HepG2 (cell line): ENCODE measurements around the gene CYB561. TPM values are rescaled to one million over a fixed set of nuclear protein-coding genes. Genes with fewer than 3 reads are reported as not detected.

Experiments used
- ATAC-seq: fragments of 200-7000 bp; cut with Tn5 transposase; 3 replicates; pipeline ENCODE4 v1.9.1; 2020; ENCODE audit warnings: mild to moderate bottlenecking, moderate library complexity
- BruUV-seq: library from RNA; stranded (reverse); fragments of 400-500 nt; replicated peaks from 2 replicates; lab custom pipeline; 2021; lab: Mats Ljungman, UMichigan
- CTCF ChIA-PET: fragments of 300-600 bp; formaldehyde crosslinking; extraction: SDS; loops from one replicate; lab custom pipeline; 2021; ENCODE audit warnings: low total read pairs, inconsistent platforms, low intra/inter-chr PET ratio; lab: Yijun Ruan, JAX
- POLR2A ChIA-PET: fragments of 350-600 bp; sonication (Branson Sonifier 250); formaldehyde crosslinking; loops from one replicate; lab custom pipeline; 2020; ENCODE audit warnings: antibody characterized with exemption, inconsistent platforms; lab: Yijun Ruan, JAX
- DNase-seq: peaks from one replicate; pipeline ENCODE4 v3.0.0-alpha.2; 2015; ENCODE audit warnings: low spot score
- FAIRE-seq: peaks from 3 replicates; lab custom pipeline; 2011; peaks lifted over from hg19 to GRCh38; lab: Jason Lieb, UNC
- H2AFZ ChIP-seq: one replicate; pipeline ENCODE4 v1.6.1; 2011; ENCODE audit warnings: low read length, inconsistent platforms
- H3K27ac ChIP-seq: fragments of 300-600 bp; 3 replicates; pipeline ENCODE4 v1.8.0; 2011; ENCODE audit warnings: mixed run types, mild to moderate bottlenecking, mixed read lengths, low read length, inconsistent platforms; ENCODE audit not compliant: insufficient read depth; ENCODE audit errors: extremely low read length
- H3K27me3 ChIP-seq, 2 experiments: fragments of 200-600 bp in 1 of 2; 2 replicates in 1 of 2; 3 replicates in 1 of 2; pipeline versions ENCODE4 v1.6.0 to v1.8.0; 2011; ENCODE audit warnings: low read length in 2 of 2, mild to moderate bottlenecking in 2 of 2, moderate library complexity in 2 of 2, inconsistent platforms in 1 of 2; ENCODE audit not compliant: insufficient read depth in 2 of 2, control insufficient read depth in 1 of 2
- H3K36me3 ChIP-seq, 2 experiments: fragments of 200-600 bp in 1 of 2; replicated peaks in 1 of 2; 2 replicates in 1 of 2; 3 replicates in 1 of 2; pipeline versions ENCODE4 v1.5.1 to v1.8.0; 2011; ENCODE audit warnings: low read length in 2 of 2, inconsistent platforms in 1 of 2; ENCODE audit not compliant: insufficient read depth in 2 of 2, control insufficient read depth in 1 of 2
- H3K4me1 ChIP-seq: 2 replicates; pipeline ENCODE4 v1.5.1; 2012; ENCODE audit warnings: low read length, inconsistent platforms; ENCODE audit not compliant: insufficient read depth
- H3K4me2 ChIP-seq: 2 replicates; pipeline ENCODE4 v1.6.0; 2011; ENCODE audit warnings: low read depth, low read length, inconsistent platforms
- H3K4me3 ChIP-seq, 3 experiments: fragments of 200-600 bp in 1 of 3; sonication (generic), shearing (Covaris generic) in 1 of 3; replicated peaks in 1 of 3; 2 replicates each; pipeline ENCODE4 v1.5.1; 2011 to 2016; ENCODE audit warnings: low read length in 3 of 3, inconsistent platforms in 2 of 3, low read depth in 2 of 3, mild to moderate bottlenecking in 2 of 3, control low read depth in 1 of 3, mixed read lengths in 1 of 3; ENCODE audit not compliant: insufficient read depth in 1 of 3
- H3K79me2 ChIP-seq: one replicate; pipeline ENCODE4 v1.6.1; 2011; ENCODE audit warnings: low read length, inconsistent platforms; ENCODE audit not compliant: insufficient read depth
- H3K9ac ChIP-seq: 2 replicates; pipeline ENCODE4 v1.6.0; 2011; ENCODE audit warnings: mild to moderate bottlenecking, low read depth, low read length, inconsistent platforms; ENCODE audit not compliant: insufficient read depth
- H3K9me3 ChIP-seq: 2 replicates; pipeline ENCODE4 v1.5.1; 2012; ENCODE audit warnings: mild to moderate bottlenecking, low read length
- H4K20me1 ChIP-seq: 2 replicates; pipeline ENCODE4 v1.6.0; 2011; ENCODE audit warnings: inconsistent platforms, mild to moderate bottlenecking, low read length, moderate library complexity; ENCODE audit not compliant: insufficient read depth
- AKAP8 ChIP-seq: sonication (generic); formaldehyde crosslinking; IDR thresholded peaks from 2 replicates; pipeline ENCODE4 v1.5.1; 2020; ENCODE audit warnings: mild to moderate bottlenecking, missing genetic modification reagents
- BRCA1 ChIP-seq: sonication (generic); formaldehyde crosslinking; IDR thresholded peaks from 2 replicates; pipeline ENCODE4 v1.4.0; 2020; ENCODE audit warnings: missing genetic modification reagents
- GTF3A ChIP-seq: sonication (generic); formaldehyde crosslinking; conservative IDR thresholded peaks from 2 replicates; pipeline ENCODE4 v1.4.0; 2020; ENCODE audit warnings: mild to moderate bottlenecking, missing genetic modification reagents
- NR2F2 ChIP-seq: IDR thresholded peaks from 2 replicates; pipeline ENCODE4 v1.6.1; 2012; ENCODE audit warnings: low read depth, inconsistent platforms, borderline replicate concordance
- ZBTB26 ChIP-seq: IDR thresholded peaks from 2 replicates; pipeline ENCODE4 v1.6.1; 2016; ENCODE audit warnings: missing compliant biosample characterization, missing genetic modification reagents, borderline replicate concordance
- ZNF496 ChIP-seq: sonication (generic); formaldehyde crosslinking; IDR thresholded peaks from 2 replicates; pipeline ENCODE4 v1.8.1; 2023; ENCODE audit warnings: mild to moderate bottlenecking, moderate library complexity, missing genetic modification reagents; ENCODE audit not compliant: insufficient replicate concordance
- ZNF674 ChIP-seq: sonication (generic); formaldehyde crosslinking; IDR thresholded peaks from 2 replicates; pipeline ENCODE4 v1.5.0; 2020; ENCODE audit warnings: low read depth, mild to moderate bottlenecking, missing genetic modification reagents
- ZNF710 ChIP-seq: sonication (generic); formaldehyde crosslinking; IDR thresholded peaks from 2 replicates; pipeline ENCODE4 v1.5.0; 2020; ENCODE audit warnings: mild to moderate bottlenecking, missing genetic modification reagents, borderline replicate concordance
- ZNF816 ChIP-seq: sonication (generic); formaldehyde crosslinking; IDR thresholded peaks from 2 replicates; pipeline ENCODE4 v1.8.0; 2022; ENCODE audit warnings: missing genetic modification reagents, mild to moderate bottlenecking, borderline replicate concordance
- WGBS: methylation state at CpG from one replicate; pipeline ENCODE4 v1.1.6; 2017; ENCODE audit warnings: low lambda C conversion rate; 5-methylcytosine and 5-hydroxymethylcytosine counted together
- in situ Hi-C: cut with HindIII; loops from 2 replicates; pipeline ENCODE4 v1.10.0; 2017; ENCODE audit warnings: low pct_unique_long_range_greater_than_20kb; ENCODE audit not compliant: extremely low pct_ligation_motif_present
- intact Hi-C: fragments of 100-400 bp; cut with micrococcal nuclease; formaldehyde crosslinking; loops from one replicate; pipeline ENCODE4 v1.10.0; 2022; ENCODE audit not compliant: unreplicated experiment
- polyA plus RNA-seq, 8 experiments: library from polyadenylated mRNA; depleted of rRNA in 3 of 8; stranded (reverse) in 7 of 8; unstranded in 1 of 8; fragments of >200 nt; fragmentation: Illumina TruSeq in 4 of 8; extraction: Trizol in 4 of 8; gene quantifications; 2 replicates each; pipeline versions ENCODE4 v1.2.1 to v1.2.3, GENCODE V29; 2011 to 2016; ENCODE audit warnings: low read depth in 4 of 8, missing spikeins in 1 of 8, mixed read lengths in 1 of 8; ENCODE audit not compliant: insufficient read depth in 1 of 8
- total RNA-seq, 5 experiments: library from RNA; depleted of rRNA; stranded (reverse); fragments of >200 nt; fragmentation: Illumina TruSeq; extraction: Trizol; gene quantifications; 2 replicates each; pipeline ENCODE4 v1.2.3, GENCODE V29; 2016; ENCODE audit warnings: low read depth in 1 of 5
- TF ChIP-seq, protein P1 (sequence below): IDR thresholded peaks from 2 replicates; pipeline ENCODE4 v1.6.1; 2016; ENCODE audit warnings: control low read depth
- TF ChIP-seq, protein P2 (sequence below): sonication (generic); formaldehyde crosslinking; IDR thresholded peaks from 2 replicates; pipeline ENCODE4 v1.4.0; 2020; ENCODE audit warnings: mild to moderate bottlenecking, missing genetic modification reagents
- TF ChIP-seq, protein P3 (sequence below), 2 experiments: sonication (generic) in 1 of 2; formaldehyde crosslinking in 1 of 2; IDR thresholded peaks; 2 replicates each; pipeline versions ENCODE4 v1.4.0 to v1.6.1; 2018 to 2020; ENCODE audit warnings: missing genetic modification reagents in 2 of 2, borderline replicate concordance in 1 of 2, low read depth in 1 of 2, mild to moderate bottlenecking in 1 of 2, missing biosample characterization in 1 of 2

The CYB561 gene
- total and polyA plus RNA-seq, 2 of the 13 experiments (the other 11 are each of a cell fraction or from before 2014, with no cell fraction given): 1.5 to 6.7 TPM

GRCh38 chr17:63442549-63443035 lies 3.5 kb downstream of the CYB561 start:
- POLR2A ChIA-PET: interaction anchor here (0.7 to 1.5 kb wide), 2 partner anchors 179 kb away, joined by 3 to 6 read pairs; partner anchors contain the start of gene MAP3K3
- H3K4me2 ChIP-seq: no peak overlapping the region
- no peak overlapping the region for H3K4me3 ChIP-seq
- H3K4me1 ChIP-seq: peaks cover 21% of the 10 kb centered on the region
- in situ Hi-C loops (no loop called here), intact Hi-C loops (no loop called here)
- no peak overlapping the region for H2AFZ ChIP-seq
- H3K9ac ChIP-seq: no peak overlapping the region
- CTCF ChIA-PET: no interaction called here
- no peaks in the 10 kb centered on the region for H3K36me3 ChIP-seq
- DNase-seq (no peak), FAIRE-seq (peak; percentile 78), ATAC-seq (peak; percentile 56)
- WGBS: 64% methylated on average over 11 of the region's 11 CpGs
- H3K9me3 ChIP-seq: no peaks in the 10 kb centered on the region
- H3K27ac ChIP-seq: no peak overlapping the region
- H3K27me3 ChIP-seq: peaks cover 1 to 28% of the 10 kb centered on the region in 2 experiments; a peak in 3 of 5 replicates
- no TSS peak for BruUV-seq
- no peaks in the 10 kb centered on the region for H3K79me2 ChIP-seq
- no peaks in the 10 kb centered on the region for H4K20me1 ChIP-seq
- no peak for TF ChIP-seq ZNF496 (CRISPR knock-in tag)
- TF ChIP-seq ZNF710 (CRISPR knock-in tag): no peak
- no peak for TF ChIP-seq BRCA1
- TF ChIP-seq AKAP8 (CRISPR knock-in tag): no peak
- TF ChIP-seq, protein P1, sequence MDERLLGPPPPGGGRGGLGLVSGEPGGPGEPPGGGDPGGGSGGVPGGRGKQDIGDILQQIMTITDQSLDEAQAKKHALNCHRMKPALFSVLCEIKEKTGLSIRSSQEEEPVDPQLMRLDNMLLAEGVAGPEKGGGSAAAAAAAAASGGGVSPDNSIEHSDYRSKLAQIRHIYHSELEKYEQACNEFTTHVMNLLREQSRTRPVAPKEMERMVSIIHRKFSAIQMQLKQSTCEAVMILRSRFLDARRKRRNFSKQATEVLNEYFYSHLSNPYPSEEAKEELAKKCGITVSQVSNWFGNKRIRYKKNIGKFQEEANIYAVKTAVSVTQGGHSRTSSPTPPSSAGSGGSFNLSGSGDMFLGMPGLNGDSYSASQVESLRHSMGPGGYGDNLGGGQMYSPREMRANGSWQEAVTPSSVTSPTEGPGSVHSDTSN (CRISPR knock-in tag): no peak
- no peak for TF ChIP-seq ZNF816
- TF ChIP-seq, protein P2, sequence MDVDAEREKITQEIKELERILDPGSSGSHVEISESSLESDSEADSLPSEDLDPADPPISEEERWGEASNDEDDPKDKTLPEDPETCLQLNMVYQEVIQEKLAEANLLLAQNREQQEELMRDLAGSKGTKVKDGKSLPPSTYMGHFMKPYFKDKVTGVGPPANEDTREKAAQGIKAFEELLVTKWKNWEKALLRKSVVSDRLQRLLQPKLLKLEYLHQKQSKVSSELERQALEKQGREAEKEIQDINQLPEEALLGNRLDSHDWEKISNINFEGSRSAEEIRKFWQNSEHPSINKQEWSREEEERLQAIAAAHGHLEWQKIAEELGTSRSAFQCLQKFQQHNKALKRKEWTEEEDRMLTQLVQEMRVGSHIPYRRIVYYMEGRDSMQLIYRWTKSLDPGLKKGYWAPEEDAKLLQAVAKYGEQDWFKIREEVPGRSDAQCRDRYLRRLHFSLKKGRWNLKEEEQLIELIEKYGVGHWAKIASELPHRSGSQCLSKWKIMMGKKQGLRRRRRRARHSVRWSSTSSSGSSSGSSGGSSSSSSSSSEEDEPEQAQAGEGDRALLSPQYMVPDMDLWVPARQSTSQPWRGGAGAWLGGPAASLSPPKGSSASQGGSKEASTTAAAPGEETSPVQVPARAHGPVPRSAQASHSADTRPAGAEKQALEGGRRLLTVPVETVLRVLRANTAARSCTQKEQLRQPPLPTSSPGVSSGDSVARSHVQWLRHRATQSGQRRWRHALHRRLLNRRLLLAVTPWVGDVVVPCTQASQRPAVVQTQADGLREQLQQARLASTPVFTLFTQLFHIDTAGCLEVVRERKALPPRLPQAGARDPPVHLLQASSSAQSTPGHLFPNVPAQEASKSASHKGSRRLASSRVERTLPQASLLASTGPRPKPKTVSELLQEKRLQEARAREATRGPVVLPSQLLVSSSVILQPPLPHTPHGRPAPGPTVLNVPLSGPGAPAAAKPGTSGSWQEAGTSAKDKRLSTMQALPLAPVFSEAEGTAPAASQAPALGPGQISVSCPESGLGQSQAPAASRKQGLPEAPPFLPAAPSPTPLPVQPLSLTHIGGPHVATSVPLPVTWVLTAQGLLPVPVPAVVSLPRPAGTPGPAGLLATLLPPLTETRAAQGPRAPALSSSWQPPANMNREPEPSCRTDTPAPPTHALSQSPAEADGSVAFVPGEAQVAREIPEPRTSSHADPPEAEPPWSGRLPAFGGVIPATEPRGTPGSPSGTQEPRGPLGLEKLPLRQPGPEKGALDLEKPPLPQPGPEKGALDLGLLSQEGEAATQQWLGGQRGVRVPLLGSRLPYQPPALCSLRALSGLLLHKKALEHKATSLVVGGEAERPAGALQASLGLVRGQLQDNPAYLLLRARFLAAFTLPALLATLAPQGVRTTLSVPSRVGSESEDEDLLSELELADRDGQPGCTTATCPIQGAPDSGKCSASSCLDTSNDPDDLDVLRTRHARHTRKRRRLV (CRISPR knock-in tag): no peak
- no peak for TF ChIP-seq NR2F2
- no peak for TF ChIP-seq GTF3A (CRISPR knock-in tag)
- TF ChIP-seq ZBTB26 (CRISPR knock-in tag): no peak
- no peak for TF ChIP-seq ZNF674
- TF ChIP-seq, protein P3, sequence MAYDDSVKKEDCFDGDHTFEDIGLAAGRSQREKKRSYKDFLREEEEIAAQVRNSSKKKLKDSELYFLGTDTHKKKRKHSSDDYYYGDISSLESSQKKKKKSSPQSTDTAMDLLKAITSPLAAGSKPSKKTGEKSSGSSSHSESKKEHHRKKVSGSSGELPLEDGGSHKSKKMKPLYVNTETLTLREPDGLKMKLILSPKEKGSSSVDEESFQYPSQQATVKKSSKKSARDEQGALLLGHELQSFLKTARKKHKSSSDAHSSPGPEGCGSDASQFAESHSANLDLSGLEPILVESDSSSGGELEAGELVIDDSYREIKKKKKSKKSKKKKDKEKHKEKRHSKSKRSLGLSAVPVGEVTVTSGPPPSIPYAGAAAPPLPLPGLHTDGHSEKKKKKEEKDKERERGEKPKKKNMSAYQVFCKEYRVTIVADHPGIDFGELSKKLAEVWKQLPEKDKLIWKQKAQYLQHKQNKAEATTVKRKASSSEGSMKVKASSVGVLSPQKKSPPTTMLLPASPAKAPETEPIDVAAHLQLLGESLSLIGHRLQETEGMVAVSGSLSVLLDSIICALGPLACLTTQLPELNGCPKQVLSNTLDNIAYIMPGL (CRISPR knock-in tag; IDR thresholded peaks at IDR 0.05; ENCODE audit: borderline replicate concordance in 1 of 2, low read depth in 1 of 2): 0 out of 4 replicates have a peak, but pooled peaks of 1 of the 2 experiments have one; percentile 28
